ENCODE results near the gene GATD1.

The GATD1 gene

DNA sequence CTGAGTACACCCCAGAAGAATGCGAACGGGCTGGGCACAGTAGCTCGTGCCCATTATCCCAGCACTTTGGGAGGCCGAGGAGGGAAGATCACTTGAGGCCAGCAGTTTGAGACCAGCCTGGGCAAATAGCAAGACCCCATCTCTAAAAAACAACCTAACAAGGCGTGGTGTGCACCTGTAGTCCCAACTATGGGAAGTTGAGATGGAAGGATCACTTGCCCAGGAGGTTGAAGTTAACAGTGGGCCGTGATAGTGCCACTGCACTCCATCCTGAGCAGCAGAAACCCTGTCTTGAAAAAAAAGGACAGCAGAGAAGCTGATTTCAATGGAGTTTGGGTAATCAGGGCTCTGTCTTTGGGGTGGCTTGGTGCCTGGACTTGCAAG is 35.8 kb upstream of the GATD1 start:
- Mint-ChIP-seq H3K9me3 (no peaks in the 10 kb centered on the region), H3K27ac (no peak overlapping the region), H3K36me3 (ENCODE audit: low read depth) (peaks cover 28% of the 10 kb centered on the region), H3K4me3 (no peak overlapping the region), H3K27me3 (ENCODE audit: low read depth, poor library complexity) (no peaks in the 10 kb centered on the region), H3K4me1 (peaks cover 26% of the 10 kb centered on the region)
- DNase-seq = no peak
- TF ChIP-seq, protein P1, sequence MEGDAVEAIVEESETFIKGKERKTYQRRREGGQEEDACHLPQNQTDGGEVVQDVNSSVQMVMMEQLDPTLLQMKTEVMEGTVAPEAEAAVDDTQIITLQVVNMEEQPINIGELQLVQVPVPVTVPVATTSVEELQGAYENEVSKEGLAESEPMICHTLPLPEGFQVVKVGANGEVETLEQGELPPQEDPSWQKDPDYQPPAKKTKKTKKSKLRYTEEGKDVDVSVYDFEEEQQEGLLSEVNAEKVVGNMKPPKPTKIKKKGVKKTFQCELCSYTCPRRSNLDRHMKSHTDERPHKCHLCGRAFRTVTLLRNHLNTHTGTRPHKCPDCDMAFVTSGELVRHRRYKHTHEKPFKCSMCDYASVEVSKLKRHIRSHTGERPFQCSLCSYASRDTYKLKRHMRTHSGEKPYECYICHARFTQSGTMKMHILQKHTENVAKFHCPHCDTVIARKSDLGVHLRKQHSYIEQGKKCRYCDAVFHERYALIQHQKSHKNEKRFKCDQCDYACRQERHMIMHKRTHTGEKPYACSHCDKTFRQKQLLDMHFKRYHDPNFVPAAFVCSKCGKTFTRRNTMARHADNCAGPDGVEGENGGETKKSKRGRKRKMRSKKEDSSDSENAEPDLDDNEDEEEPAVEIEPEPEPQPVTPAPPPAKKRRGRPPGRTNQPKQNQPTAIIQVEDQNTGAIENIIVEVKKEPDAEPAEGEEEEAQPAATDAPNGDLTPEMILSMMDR (IDR thresholded peaks at IDR 0.05) = no peak

DNA sequence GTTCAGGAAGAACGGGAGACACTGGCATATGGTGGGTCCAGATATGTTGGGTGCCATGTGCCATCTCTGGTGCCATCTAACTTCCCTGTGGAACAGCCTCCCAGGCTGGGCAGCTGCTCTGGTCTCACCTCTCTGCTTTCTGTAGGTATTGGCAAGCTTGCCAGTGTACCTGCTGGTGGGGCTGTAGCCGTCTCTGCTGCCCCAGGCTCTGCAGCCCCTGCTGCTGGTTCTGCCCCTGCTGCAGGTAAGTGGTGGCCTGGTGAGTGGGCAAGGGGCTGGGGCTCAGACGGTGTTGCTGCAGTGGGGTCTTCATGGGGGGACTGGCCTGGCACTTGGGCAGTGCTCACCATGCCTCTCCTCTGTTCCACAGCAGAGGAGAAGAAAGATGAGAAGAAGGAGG is 35.1 kb upstream of the GATD1 start:
- Mint-ChIP-seq H3K9me3 (no peaks in the 10 kb centered on the region), H3K27me3 (ENCODE audit: low read depth, poor library complexity) (no peaks in the 10 kb centered on the region), H3K4me1 (peaks cover 32% of the 10 kb centered on the region), H3K27ac (no peak overlapping the region), H3K4me3 (no peak overlapping the region), H3K36me3 (ENCODE audit: low read depth) (peaks cover 28% of the 10 kb centered on the region)
- TF ChIP-seq, protein P1 (IDR thresholded peaks at IDR 0.05) = no peak
- no peak for DNase-seq

DNA sequence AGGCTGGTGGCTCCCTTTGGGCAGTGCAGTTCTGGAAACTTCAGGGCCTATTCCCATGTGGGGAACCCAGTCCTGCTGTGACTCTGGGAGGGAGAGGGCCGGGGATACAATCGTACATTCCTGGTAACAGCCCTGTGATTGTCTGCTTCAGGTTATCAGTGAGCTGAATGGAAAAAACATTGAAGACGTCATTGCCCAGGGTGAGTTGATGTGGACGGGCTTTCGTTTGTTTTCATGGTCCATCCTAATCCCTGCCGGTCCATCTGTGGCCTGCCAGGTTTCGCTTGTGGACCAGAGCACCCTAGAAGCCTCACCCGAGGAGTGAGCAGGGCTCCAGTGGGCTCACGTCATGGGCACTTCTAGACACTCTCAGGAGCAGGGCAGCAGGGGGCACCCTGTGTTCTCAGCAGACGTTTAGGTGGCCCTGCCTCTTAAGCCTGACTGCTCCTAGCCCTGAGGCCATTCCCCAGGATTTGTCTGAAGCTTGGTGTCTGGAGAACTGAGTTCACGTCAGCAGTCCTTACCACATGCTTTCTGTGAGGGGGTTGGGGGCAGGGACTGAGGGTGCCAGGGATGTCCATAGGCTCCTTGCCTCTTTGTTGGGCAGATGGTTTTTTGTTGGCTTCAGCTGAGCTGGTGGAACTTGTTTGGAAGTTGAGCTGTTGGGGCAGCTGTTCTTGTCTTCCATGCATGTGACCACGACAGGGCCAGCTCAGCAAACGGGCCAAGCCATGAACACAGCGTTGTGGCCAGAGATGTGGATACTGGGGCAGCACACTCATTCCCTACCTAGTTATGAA is 34.4 kb upstream of the GATD1 start:
- peak overlapping the region; percentile 86 for H3K27ac Mint-ChIP-seq

DNA sequence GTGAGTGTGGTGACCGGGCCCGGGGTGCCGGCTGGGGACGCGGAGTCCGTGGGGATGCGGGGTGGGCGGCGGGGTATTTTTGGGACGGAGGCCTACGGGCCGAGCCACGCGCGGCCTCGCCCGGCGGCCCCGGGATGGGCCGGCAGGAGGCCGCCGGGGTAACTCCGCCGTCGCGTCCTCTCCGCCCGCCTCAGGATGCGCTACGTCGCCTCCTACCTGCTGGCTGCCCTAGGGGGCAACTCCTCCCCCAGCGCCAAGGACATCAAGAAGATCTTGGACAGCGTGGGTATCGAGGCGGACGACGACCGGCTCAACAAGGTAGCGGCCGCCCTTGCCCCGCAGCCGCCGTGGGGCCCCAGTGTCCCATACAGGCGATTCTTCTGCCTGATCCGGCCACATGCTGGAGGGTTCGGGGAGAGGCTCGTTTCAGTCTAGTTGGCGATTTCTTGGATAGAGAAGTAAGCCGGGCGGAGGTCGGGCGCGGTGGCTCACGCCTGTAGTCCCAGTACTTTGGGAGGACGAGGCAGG is 32.8 kb upstream of the GATD1 start:
- peaks cover 36% of the 10 kb centered on the region for H3K4me1 Mint-ChIP-seq

More for the DNA sequence above, 34.4 kb upstream of the GATD1 start:
- H3K27me3 Mint-ChIP-seq (ENCODE audit: low read depth, poor library complexity) = no peaks in the 10 kb centered on the region
- peaks cover 28% of the 10 kb centered on the region for H3K36me3 Mint-ChIP-seq (ENCODE audit: low read depth)
- H3K4me3 Mint-ChIP-seq = peak overlapping the region; percentile 96
- no peak for DNase-seq
- H3K4me1 Mint-ChIP-seq = peaks cover 32% of the 10 kb centered on the region
- TF ChIP-seq, protein P1 (IDR thresholded peaks at IDR 0.05) = no peak
- no peaks in the 10 kb centered on the region for H3K9me3 Mint-ChIP-seq

DNA sequence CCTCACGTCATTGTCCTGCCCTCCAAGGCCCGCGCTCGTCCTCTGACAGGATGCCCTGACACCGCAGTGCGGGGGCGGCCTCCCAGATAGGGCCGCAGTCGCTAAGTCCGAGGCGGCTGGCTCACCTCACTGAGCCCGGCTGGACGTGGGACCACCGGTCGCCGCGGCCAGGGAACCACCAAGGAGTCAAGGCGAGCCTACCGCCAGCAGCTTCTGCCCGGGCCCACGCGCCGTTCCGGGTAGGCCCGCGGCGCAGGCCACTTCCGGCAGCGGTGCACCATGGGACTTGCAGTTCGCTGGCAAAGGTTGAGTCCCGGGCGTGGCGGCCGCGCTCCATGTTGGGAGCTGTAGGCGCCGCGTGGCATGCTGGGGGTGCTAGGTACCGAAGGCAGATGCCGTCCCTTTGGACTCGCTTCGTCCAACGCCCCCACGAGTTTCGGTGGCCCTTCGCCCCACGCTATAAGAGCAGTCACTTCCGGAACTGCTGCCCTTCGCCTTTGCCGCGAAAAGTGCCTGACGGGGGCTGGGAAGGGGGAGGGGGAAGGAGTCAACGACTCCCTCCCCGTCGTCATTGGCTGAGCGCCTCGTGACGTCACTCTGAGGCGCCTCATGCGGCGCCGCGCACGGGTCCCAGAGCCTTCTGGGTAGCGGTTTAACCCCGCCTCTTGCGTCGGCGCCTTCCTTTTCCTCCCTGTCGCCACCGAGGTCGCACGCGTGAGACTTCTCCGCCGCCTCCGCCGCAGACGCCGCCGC is 32.2 kb upstream of the GATD1 start, which contains the start of gene RPLP2:
Gene RPLP2, plus strand, starts transcription at position 681 of the 753 bp plus-strand sequence. CDS start 268 bp downstream, outside the sequence.
- Mint-ChIP-seq H3K9me3 (no peaks in the 10 kb centered on the region), H3K4me1 (peaks cover 36% of the 10 kb centered on the region), H3K36me3 (ENCODE audit: low read depth) (peaks cover 28% of the 10 kb centered on the region), H3K27me3 (ENCODE audit: low read depth, poor library complexity) (no peaks in the 10 kb centered on the region), H3K4me3 (peak within 1 kb of the TSS; percentile 96), H3K27ac (peak within 1 kb of the TSS; percentile 100)
- TF ChIP-seq, protein P1 (IDR thresholded peaks at IDR 0.05) = no peak
- peak; percentile 97 for DNase-seq

More for the DNA sequence above, 32.8 kb upstream of the GATD1 start:
- DNase-seq = no peak
- Mint-ChIP-seq H3K36me3 (ENCODE audit: low read depth) (peaks cover 28% of the 10 kb centered on the region), H3K27me3 (ENCODE audit: low read depth, poor library complexity) (no peaks in the 10 kb centered on the region), H3K27ac (peak overlapping the region; percentile 80), H3K9me3 (no peaks in the 10 kb centered on the region), H3K4me3 (peak overlapping the region; percentile 96)
- TF ChIP-seq, protein P1 (IDR thresholded peaks at IDR 0.05) = no peak

All from nephron progenitor cell (in vitro differentiated cells).